Endothelial cell of umbilical vein (primary cell): ENCODE results near the gene CNN2. TPM values are rescaled to one million over a fixed set of nuclear protein-coding genes. Genes with fewer than 3 reads are reported as not detected.

Experiments
- BruUV-seq: library from RNA; stranded (reverse); fragments of 400-500 nt; replicated peaks from 2 replicates; lab custom pipeline; 2021; lab: Mats Ljungman, UMichigan
- CTCF ChIA-PET: fragments of 300-600, 350-600 bp; sonication (Branson Sonifier 250); formaldehyde crosslinking; loops from one replicate; lab custom pipeline; 2021; ENCODE audit warnings: antibody characterized with exemption, inconsistent platforms; lab: Charles Lee
- POLR2A ChIA-PET: fragments of 300-600, 350-600 bp; sonication (Branson Sonifier 250); formaldehyde crosslinking; loops from one replicate; lab custom pipeline; 2021; ENCODE audit warnings: antibody characterized with exemption, inconsistent platforms; lab: Charles Lee
- DNase-seq: peaks from one replicate; pipeline ENCODE4 v3.0.0-alpha.2; 2011; ENCODE audit warnings: low read depth, low spot score
- FAIRE-seq: peaks from 2 replicates; lab custom pipeline; 2011; peaks lifted over from hg19 to GRCh38; lab: Jason Lieb, UNC
- H2AFZ ChIP-seq: 2 replicates; pipeline ENCODE4 v1.6.0; 2012; ENCODE audit warnings: low read depth, low read length, control low read depth, inconsistent platforms
- H3K27ac ChIP-seq: 2 replicates; pipeline ENCODE4 v1.5.1; 2011; ENCODE audit warnings: low read depth, mild to moderate bottlenecking, control low read depth, low read length, moderate library complexity; ENCODE audit not compliant: insufficient read depth
- H3K27me3 ChIP-seq, 2 experiments: 2 replicates each; pipeline versions ENCODE4 v1.6.0 to v1.6.1; 2011; ENCODE audit warnings: low read length in 2 of 2, mixed read lengths in 1 of 2; ENCODE audit not compliant: control insufficient read depth in 2 of 2, insufficient read depth in 2 of 2
- H3K36me3 ChIP-seq, 2 experiments: 2 replicates in 1 of 2; 3 replicates in 1 of 2; pipeline ENCODE4 v1.5.1; 2011; ENCODE audit warnings: low read length in 2 of 2, mild to moderate bottlenecking in 1 of 2, moderate library complexity in 1 of 2; ENCODE audit not compliant: control insufficient read depth in 2 of 2, insufficient read depth in 2 of 2; ENCODE audit errors: extremely low read depth in 1 of 2
- H3K4me1 ChIP-seq: 3 replicates; pipeline ENCODE4 v1.5.1; 2011; ENCODE audit warnings: mild to moderate bottlenecking, low read length; ENCODE audit not compliant: control insufficient read depth, insufficient read depth; ENCODE audit errors: extremely low read depth
- H3K4me2 ChIP-seq: 2 replicates; pipeline ENCODE4 v1.6.1; 2011; ENCODE audit warnings: low read length, control low read depth, mixed read lengths; ENCODE audit not compliant: insufficient read depth
- H3K4me3 ChIP-seq, 3 experiments: fragments of 200-600 bp in 1 of 3; sonication (generic), shearing (Covaris generic) in 1 of 3; replicated peaks in 1 of 3; 2 replicates each; pipeline ENCODE4 v1.5.1; 2011 to 2016; ENCODE audit warnings: control low read depth in 3 of 3, low read length in 3 of 3, mild to moderate bottlenecking in 2 of 3, inconsistent platforms in 1 of 3, low read depth in 1 of 3, moderate library complexity in 1 of 3; ENCODE audit not compliant: insufficient read depth in 1 of 3
- H3K79me2 ChIP-seq: 2 replicates; pipeline ENCODE4 v1.6.0; 2012; ENCODE audit warnings: low read length, inconsistent platforms; ENCODE audit not compliant: control insufficient read depth, insufficient read depth
- H3K9ac ChIP-seq: replicated peaks from 2 replicates; pipeline ENCODE3; 2011; ENCODE audit warnings: low read length, control low read depth; ENCODE audit not compliant: insufficient read depth; ENCODE audit errors: extremely low read depth
- H3K9me1 ChIP-seq: replicated peaks from 3 replicates; pipeline ENCODE4 v1.6.0; 2011; ENCODE audit warnings: mild to moderate bottlenecking, low read length; ENCODE audit not compliant: control insufficient read depth, insufficient read depth; ENCODE audit errors: extremely low read depth
- H3K9me3 ChIP-seq: replicated peaks from 2 replicates; pipeline ENCODE4 v1.5.1; 2012; ENCODE audit warnings: low read length, inconsistent platforms; ENCODE audit not compliant: control insufficient read depth, insufficient read depth
- H4K20me1 ChIP-seq: replicated peaks from 2 replicates; pipeline ENCODE3; 2011; ENCODE audit warnings: mild to moderate bottlenecking, low read length; ENCODE audit not compliant: control insufficient read depth, insufficient read depth; ENCODE audit errors: extremely low read depth
- CTCF ChIP-seq, 2 donors: IDR thresholded peaks; 1 replicate in 1 of 2; 2 replicates in 1 of 2; pipeline ENCODE4 v1.5.1; 2011; ENCODE audit warnings: low read length in 2 of 2, mild to moderate bottlenecking in 2 of 2, moderate library complexity in 2 of 2, control low read depth in 1 of 2, inconsistent platforms in 1 of 2, low read depth in 1 of 2; ENCODE audit not compliant: insufficient read depth in 1 of 2; ENCODE audit errors: extremely low read depth in 1 of 2
- EZH2 ChIP-seq: IDR thresholded peaks from 2 replicates; pipeline ENCODE4 v1.6.1; 2012; ENCODE audit warnings: borderline replicate concordance, low read depth, mild to moderate bottlenecking, moderate library complexity, low read length, inconsistent platforms; ENCODE audit not compliant: severe bottlenecking
- FOS ChIP-seq: IDR thresholded peaks from 2 replicates; pipeline ENCODE4 v1.6.1; 2011; ENCODE audit warnings: mild to moderate bottlenecking, low read length, moderate library complexity, borderline replicate concordance; ENCODE audit not compliant: insufficient read depth
- GATA2 ChIP-seq: IDR thresholded peaks from 2 replicates; pipeline ENCODE4 v1.7.0; 2011; ENCODE audit warnings: low read depth, mild to moderate bottlenecking, moderate library complexity, mixed read lengths, low read length; ENCODE audit not compliant: insufficient read length, insufficient read depth
- JUN ChIP-seq: IDR thresholded peaks from 2 replicates; pipeline ENCODE4 v1.6.1; 2011; ENCODE audit warnings: borderline replicate concordance, low read depth; ENCODE audit not compliant: insufficient read length, insufficient read depth
- MAX ChIP-seq: IDR thresholded peaks from 2 replicates; pipeline ENCODE4 v1.6.1; 2011; ENCODE audit not compliant: insufficient read depth, insufficient read length
- MYC ChIP-seq: IDR thresholded peaks from one replicate; pipeline ENCODE4 v1.6.1; 2011; ENCODE audit warnings: mild to moderate bottlenecking, low read depth, low read length
- POLR2A ChIP-seq: IDR thresholded peaks from 2 replicates; pipeline ENCODE4 v1.6.1; 2012; ENCODE audit warnings: low read depth, mild to moderate bottlenecking, control low read depth, low read length
- POLR2AphosphoS5 ChIP-seq: IDR thresholded peaks from 2 replicates; pipeline ENCODE4 v1.6.1; 2012; ENCODE audit warnings: low read depth, mild to moderate bottlenecking, control low read depth, low read length, moderate library complexity; ENCODE audit not compliant: insufficient read depth
- dilution Hi-C: fragments of 300-500 bp; cut with MboI; formaldehyde crosslinking; loops from one replicate; pipeline ENCODE4 v1.15.0; 2019; ENCODE audit warnings: low sequenced_read_pairs; ENCODE audit not compliant: extremely low pct_ligation_motif_present
- intact Hi-C: fragments of 100-400 bp; cut with micrococcal nuclease; formaldehyde crosslinking; loops from one replicate; pipeline ENCODE4 v1.10.0; 2022
- polyA plus RNA-seq, 4 experiments: library from polyadenylated mRNA; depleted of rRNA in 3 of 4; stranded (reverse) in 3 of 4; unstranded in 1 of 4; fragments of >200 nt; gene quantifications; 2 replicates each; pipeline versions ENCODE4 v1.2.1 to v1.2.3, GENCODE V29; 2011 to 2012; ENCODE audit warnings: missing spikeins in 1 of 4
- total RNA-seq: library from RNA; stranded (reverse); gene quantifications from 2 replicates; pipeline ENCODE4 v1.2.3, GENCODE V29; 2021

Gene CNN2
- total and polyA plus RNA-seq, 2 donors (not counting 3 experiments of a cell fraction or from before 2014, with no cell fraction given): 207 to 286 TPM

- H3K9me1 ChIP-seq: no peaks in the 10 kb centered on the region
- ChIA-PET POLR2A (interaction anchor here (0.9 to 1.2 kb wide), 2 partner anchors 9 to 10 kb away, joined by 3 to 4 read pairs; no protein-coding TSS in a partner anchor), CTCF (interaction anchor here (1.4 kb wide), 1 partner anchor 33 kb away, joined by 5 read pairs; the partner anchor contains the start of gene WDR18)
- dilution Hi-C loops (no loop called here), intact Hi-C loops (no loop called here)
- DNase-seq: peak; percentile 51
- H3K4me3 ChIP-seq: no peak overlapping the region
- peak; percentile 38 for TF ChIP-seq POLR2AphosphoS5
- no peak for TF ChIP-seq CTCF (IDR thresholded peaks at IDR 0.05; ENCODE audit: extremely low read depth in 1 of 2, insufficient read depth in 1 of 2, low read depth in 1 of 2, low read length in 2 of 2)
- H3K79me2 ChIP-seq: peaks cover 78% of the 10 kb centered on the region
- peak overlapping the region; percentile 32 for H3K9ac ChIP-seq
- H3K9me3 ChIP-seq: no peaks in the 10 kb centered on the region
- peak overlapping the region; percentile 43 for H3K27ac ChIP-seq
- no peaks in the 10 kb centered on the region for H4K20me1 ChIP-seq
- BruUV-seq: no TSS peak
- no peak overlapping the region for H2AFZ ChIP-seq
- peaks cover 5 to 19% of the 10 kb centered on the region in 2 experiments for H3K36me3 ChIP-seq
- H3K27me3 ChIP-seq: no peaks in the 10 kb centered on the region
- peaks cover 40% of the 10 kb centered on the region for H3K4me1 ChIP-seq
- peak; percentile 53 for FAIRE-seq
- peak overlapping the region; percentile 9 for H3K4me2 ChIP-seq
Measured at GRCh38 chr19:1016647-1017114, 9.7 kb upstream of the CNN2 start.

- H3K4me3 ChIP-seq: no peak overlapping the region
- H3K36me3 ChIP-seq: peaks cover 0 to 17% of the 10 kb centered on the region in 2 experiments
- intact Hi-C loops: no loop called here
- no peaks in the 10 kb centered on the region for H4K20me1 ChIP-seq
- no peaks in the 10 kb centered on the region for H3K27me3 ChIP-seq
- peaks cover 78% of the 10 kb centered on the region for H3K79me2 ChIP-seq
- CTCF ChIA-PET: interaction anchor here (1.4 kb wide), 1 partner anchor 33 kb away, joined by 5 read pairs; the partner anchor contains the start of gene WDR18
- dilution Hi-C loops: no loop called here
- H3K4me1 ChIP-seq: peaks cover 40% of the 10 kb centered on the region
- no peaks in the 10 kb centered on the region for H3K9me1 ChIP-seq
- H3K27ac ChIP-seq: peak overlapping the region; percentile 43
- H3K4me2 ChIP-seq: peak overlapping the region; percentile 9
- FAIRE-seq (peak; percentile 21), DNase-seq (no peak)
- H3K9ac ChIP-seq: peak overlapping the region; percentile 32
- TF ChIP-seq EZH2 (no peak), MAX (no peak), POLR2A (no peak), JUN (no peak), CTCF (IDR thresholded peaks at IDR 0.05; ENCODE audit: extremely low read depth in 1 of 2, insufficient read depth in 1 of 2, low read depth in 1 of 2, low read length in 2 of 2) (no peak), GATA2 (no peak), MYC (no peak), FOS (no peak), POLR2AphosphoS5 (no peak)
- no TSS peak for BruUV-seq
- no peak overlapping the region for H2AFZ ChIP-seq
- no peaks in the 10 kb centered on the region for H3K9me3 ChIP-seq
- POLR2A ChIA-PET: interaction anchor here (0.9 to 1.2 kb wide), 2 partner anchors 8 to 10 kb away, joined by 3 to 4 read pairs; no protein-coding TSS in a partner anchor
Measured at GRCh38 chr19:1017115-1017905, 9.1 kb upstream of the CNN2 start.
